BLaER1 (cell line): ENCODE results near the gene GCSH.

Source experiments
- H3K27ac ChIP-seq: shearing (Covaris generic); formaldehyde crosslinking; 2 replicates; pipeline ENCODE4 v1.8.1; 2022
- H3K27me3 ChIP-seq: shearing (Covaris generic); formaldehyde crosslinking; 2 replicates; pipeline ENCODE4 v1.8.1; 2022
- H3K36me3 ChIP-seq: shearing (Covaris generic); formaldehyde crosslinking; 2 replicates; pipeline ENCODE4 v1.8.1; 2022
- H3K4me1 ChIP-seq: shearing (Covaris generic); formaldehyde crosslinking; 2 replicates; pipeline ENCODE4 v1.8.1; 2022
- H3K4me2 ChIP-seq: shearing (Covaris generic); formaldehyde crosslinking; 2 replicates; pipeline ENCODE4 v1.8.1; 2022
- H3K4me3 ChIP-seq: shearing (Covaris generic); formaldehyde crosslinking; 2 replicates; pipeline ENCODE4 v1.8.1; 2022
- H3K9ac ChIP-seq: shearing (Covaris generic); formaldehyde crosslinking; 2 replicates; pipeline ENCODE4 v1.8.1; 2022
- H3K9me3 ChIP-seq: shearing (Covaris generic); formaldehyde crosslinking; 2 replicates; pipeline ENCODE4 v1.8.1; 2022
- H4K20me1 ChIP-seq: shearing (Covaris generic); formaldehyde crosslinking; 2 replicates; pipeline ENCODE4 v1.8.1; 2022
- Cebpa-rat ChIP-seq: shearing (Covaris generic); IDR thresholded peaks from 2 replicates; pipeline ENCODE4 v1.8.1; 2022

Gene GCSH

DNA sequence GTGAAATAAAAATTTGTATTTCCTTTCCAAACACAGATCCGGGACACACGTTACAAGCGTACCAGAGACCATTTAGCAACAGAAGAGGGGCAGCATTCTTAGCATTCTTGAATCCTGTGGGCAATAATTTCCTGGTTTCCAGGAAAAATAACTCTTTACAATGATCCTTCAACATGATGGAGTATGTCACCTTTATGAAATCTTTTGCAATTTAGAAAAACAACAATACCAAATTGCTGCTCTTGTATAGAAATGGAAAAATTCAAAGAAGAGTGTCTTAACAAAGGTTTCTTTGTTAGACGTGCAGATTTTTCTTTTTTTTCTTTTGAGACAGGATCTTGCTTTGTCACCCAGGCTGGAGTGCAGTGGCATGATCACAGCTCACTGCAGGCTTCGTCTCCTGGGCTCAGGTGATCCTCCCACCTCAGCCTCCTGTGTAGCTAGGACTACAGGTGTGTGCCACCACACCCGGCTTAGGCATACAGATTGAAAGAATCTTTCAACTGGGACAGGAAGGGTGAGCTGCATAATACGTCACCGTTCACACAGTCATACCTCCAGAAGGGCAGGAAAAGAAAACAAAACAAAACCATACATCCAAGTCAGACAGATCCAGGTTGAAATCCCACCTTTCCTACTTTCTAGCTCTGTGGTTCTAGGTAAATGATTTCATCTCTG is 10.8 kb upstream of the GCSH start:
- Histone ChIP-seq H3K4me1 (peaks cover 7% of the 10 kb centered on the region; the same call in 1 of the 2 replicates), H3K9me3 (no peaks in the 10 kb centered on the region), H3K27me3 (no peaks in the 10 kb centered on the region), H3K36me3 (no peaks in the 10 kb centered on the region), H3K4me2 (no peak overlapping the region), H3K27ac (no peak overlapping the region), H3K9ac (no peak overlapping the region), H3K4me3 (no peak overlapping the region), H4K20me1 (no peaks in the 10 kb centered on the region)
- no peak for TF ChIP-seq Cebpa-rat

DNA sequence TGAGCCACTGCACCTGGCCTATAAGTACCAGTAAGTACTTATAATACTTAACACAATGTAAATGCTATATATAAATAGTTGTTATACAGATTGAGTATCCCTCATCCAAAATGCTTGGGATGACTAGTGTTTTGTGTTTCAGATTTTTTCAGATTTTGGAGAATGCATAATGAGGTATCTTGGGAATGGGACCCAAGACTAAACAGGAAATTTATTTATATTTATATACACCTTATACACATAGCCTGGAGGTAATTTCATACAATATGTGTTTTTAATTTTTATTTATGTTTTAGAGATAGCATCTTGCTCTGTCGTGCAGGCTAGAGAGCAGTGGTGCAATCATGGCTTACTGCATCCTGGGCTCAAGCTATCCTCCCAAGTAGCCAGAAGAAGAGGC is 9.8 kb upstream of the GCSH start:
- H4K20me1 ChIP-seq = no peaks in the 10 kb centered on the region
- H3K27me3 ChIP-seq = no peaks in the 10 kb centered on the region
- H3K36me3 ChIP-seq = no peaks in the 10 kb centered on the region
- no peak overlapping the region for H3K4me2 ChIP-seq
- H3K4me1 ChIP-seq = peaks cover 7% of the 10 kb centered on the region; the same call in 1 of the 2 replicates
- H3K9me3 ChIP-seq = no peaks in the 10 kb centered on the region
- no peak overlapping the region for H3K4me3 ChIP-seq
- no peak overlapping the region for H3K9ac ChIP-seq
- no peak for TF ChIP-seq Cebpa-rat
- H3K27ac ChIP-seq = no peak overlapping the region

DNA sequence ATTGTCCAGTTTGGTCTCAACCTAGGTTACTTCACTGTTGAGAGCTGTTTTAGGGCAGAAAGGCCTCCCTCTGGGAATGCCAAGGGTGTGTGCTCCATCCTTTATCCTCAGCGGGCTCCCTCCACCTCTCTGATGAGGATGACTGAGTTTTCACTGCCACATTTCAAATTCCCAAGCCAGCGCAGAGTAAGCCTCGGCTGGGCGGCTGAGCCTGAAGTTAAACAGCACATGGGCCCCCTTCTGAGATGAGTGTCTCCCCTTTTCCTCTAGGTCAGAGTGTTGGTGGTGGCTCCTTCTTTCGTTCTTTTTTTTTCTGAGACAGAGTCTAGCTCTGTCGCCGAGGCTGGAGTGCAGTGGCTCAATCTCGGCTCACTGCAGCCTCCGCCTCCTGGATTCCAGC is 5.5 kb upstream of the GCSH start:
- no peaks in the 10 kb centered on the region for H3K9me3 ChIP-seq
- TF ChIP-seq Cebpa-rat = no peak
- no peak overlapping the region for H3K4me3 ChIP-seq

DNA sequence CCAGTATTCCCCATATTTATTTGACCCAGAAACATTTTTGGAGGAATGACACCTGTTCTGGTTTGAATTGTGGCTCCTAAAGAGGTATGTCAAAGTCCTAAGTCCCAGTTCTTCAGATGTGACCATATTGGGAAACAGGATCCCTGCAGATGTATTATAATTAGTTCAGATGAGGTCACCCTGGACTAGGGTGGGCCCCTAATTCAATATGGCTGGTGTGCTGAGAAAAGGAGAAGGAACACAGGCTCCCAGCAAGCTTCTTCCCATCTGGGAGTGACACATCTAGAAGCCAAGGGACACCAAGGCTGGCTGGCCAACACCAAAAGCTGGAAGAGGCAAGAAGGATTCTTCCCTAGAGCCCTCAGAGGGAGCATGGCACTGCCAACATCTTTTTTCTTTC is 3.8 kb upstream of the GCSH start:
- Histone ChIP-seq H3K9ac (no peak overlapping the region), H4K20me1 (no peaks in the 10 kb centered on the region), H3K9me3 (no peaks in the 10 kb centered on the region), H3K4me1 (peaks cover 21% of the 10 kb centered on the region), H3K4me2 (no peak overlapping the region), H3K4me3 (no peak overlapping the region), H3K27me3 (no peaks in the 10 kb centered on the region), H3K36me3 (no peaks in the 10 kb centered on the region), H3K27ac (no peak overlapping the region)
- TF ChIP-seq Cebpa-rat = no peak

More for the DNA sequence above, 5.5 kb upstream of the GCSH start:
- H3K27me3 ChIP-seq = no peaks in the 10 kb centered on the region
- H3K4me1 ChIP-seq = peaks cover 12% of the 10 kb centered on the region
- H4K20me1 ChIP-seq = no peaks in the 10 kb centered on the region
- H3K36me3 ChIP-seq = no peaks in the 10 kb centered on the region
- no peak overlapping the region for H3K27ac ChIP-seq
- no peak overlapping the region for H3K4me2 ChIP-seq
- no peak overlapping the region for H3K9ac ChIP-seq

DNA sequence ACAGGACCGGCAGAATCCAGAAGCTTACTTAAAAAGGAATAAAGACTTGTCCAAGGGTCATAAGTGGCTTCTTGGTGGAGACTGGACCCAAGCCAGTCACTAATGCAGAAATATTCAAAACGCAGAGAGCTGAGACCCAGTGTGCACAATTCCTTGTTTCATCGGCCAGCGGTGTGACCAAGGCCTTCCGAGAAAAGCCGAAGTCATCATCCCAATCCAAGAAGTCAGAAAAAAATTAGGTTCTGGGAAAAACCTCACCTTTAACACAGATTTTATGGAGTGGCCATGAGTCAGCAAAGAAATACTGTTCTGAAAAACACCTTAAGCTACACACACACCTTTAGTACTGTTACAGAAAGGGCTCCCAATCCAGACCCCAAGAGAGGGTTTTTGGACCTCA is 1.0 kb upstream of the GCSH start:
- H3K9me3 ChIP-seq = no peaks in the 10 kb centered on the region
- no peak overlapping the region for H3K27ac ChIP-seq
- no peaks in the 10 kb centered on the region for H3K27me3 ChIP-seq
- H3K36me3 ChIP-seq = peaks cover 2% of the 10 kb centered on the region; the same call in 1 of the 2 replicates
- no peak overlapping the region for H3K4me3 ChIP-seq
- no peak overlapping the region for H3K9ac ChIP-seq
- no peak for TF ChIP-seq Cebpa-rat
- no peaks in the 10 kb centered on the region for H4K20me1 ChIP-seq
- H3K4me1 ChIP-seq = peaks cover 31% of the 10 kb centered on the region
- no peak overlapping the region for H3K4me2 ChIP-seq

DNA sequence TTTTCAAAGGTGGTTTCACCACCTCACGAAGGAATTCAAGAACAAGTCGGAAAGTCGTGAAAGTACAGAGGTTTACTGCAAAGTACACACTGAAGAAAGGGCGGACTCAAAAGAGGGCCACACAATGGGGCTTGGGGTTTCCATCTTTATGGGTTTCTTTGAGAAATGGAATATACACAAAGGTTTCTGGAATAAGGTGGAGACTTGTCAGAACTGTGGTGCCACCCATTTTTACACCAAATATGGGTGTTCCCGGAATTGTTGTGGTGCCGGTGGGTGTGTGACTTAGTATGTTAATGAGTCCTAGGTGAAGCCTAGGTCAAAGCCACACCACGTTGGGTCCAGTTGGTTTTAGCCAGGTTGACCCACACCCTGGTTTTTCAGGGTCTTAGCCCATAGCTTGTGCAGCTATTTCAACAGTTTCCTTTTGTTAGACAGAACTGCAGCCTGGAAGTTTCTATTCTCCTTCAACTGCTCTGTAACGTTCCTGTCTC is 567 bp upstream of the GCSH start:
- peaks cover 31% of the 10 kb centered on the region for H3K4me1 ChIP-seq
- no peak for TF ChIP-seq Cebpa-rat
- no peaks in the 10 kb centered on the region for H3K9me3 ChIP-seq
- no peak overlapping the region for H3K27ac ChIP-seq
- peak overlapping the region; percentile 63 for H3K4me2 ChIP-seq
- H3K4me3 ChIP-seq = peak overlapping the region; percentile 83; the same call in 1 of the 2 replicates
- H4K20me1 ChIP-seq = no peaks in the 10 kb centered on the region
- no peak overlapping the region for H3K9ac ChIP-seq
- H3K36me3 ChIP-seq = peaks cover 5% of the 10 kb centered on the region; the same call in 1 of the 2 replicates
- no peaks in the 10 kb centered on the region for H3K27me3 ChIP-seq

DNA sequence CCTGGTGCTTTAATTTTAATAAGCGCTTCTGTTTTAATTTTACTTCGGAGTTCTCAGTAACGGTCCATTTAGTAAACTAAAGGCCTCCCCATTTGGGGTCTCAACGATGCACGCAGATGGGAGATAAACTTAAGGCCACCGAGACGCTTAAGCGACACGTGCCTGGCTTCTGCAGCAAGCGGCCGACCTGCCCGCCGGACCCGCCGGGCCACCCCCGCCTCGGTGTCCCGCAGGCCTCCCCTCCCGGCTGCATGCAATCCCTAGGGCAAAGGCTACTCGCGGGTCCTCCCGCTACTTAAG is 592 bp downstream of the GCSH start:
- H3K4me3 ChIP-seq = peak overlapping the region; percentile 83
- peak overlapping the region; percentile 74 for H3K27ac ChIP-seq
- peaks cover 31% of the 10 kb centered on the region for H3K4me1 ChIP-seq
- peak overlapping the region; percentile 94 for H3K4me2 ChIP-seq
- no peaks in the 10 kb centered on the region for H3K27me3 ChIP-seq
- peaks cover 8% of the 10 kb centered on the region; the same call in 1 of the 2 replicates for H3K36me3 ChIP-seq
- peak overlapping the region; percentile 79 for H3K9ac ChIP-seq
- peaks cover 1% of the 10 kb centered on the region; the same call in 1 of the 2 replicates for H4K20me1 ChIP-seq
- TF ChIP-seq Cebpa-rat = no peak
- H3K9me3 ChIP-seq = no peaks in the 10 kb centered on the region

DNA sequence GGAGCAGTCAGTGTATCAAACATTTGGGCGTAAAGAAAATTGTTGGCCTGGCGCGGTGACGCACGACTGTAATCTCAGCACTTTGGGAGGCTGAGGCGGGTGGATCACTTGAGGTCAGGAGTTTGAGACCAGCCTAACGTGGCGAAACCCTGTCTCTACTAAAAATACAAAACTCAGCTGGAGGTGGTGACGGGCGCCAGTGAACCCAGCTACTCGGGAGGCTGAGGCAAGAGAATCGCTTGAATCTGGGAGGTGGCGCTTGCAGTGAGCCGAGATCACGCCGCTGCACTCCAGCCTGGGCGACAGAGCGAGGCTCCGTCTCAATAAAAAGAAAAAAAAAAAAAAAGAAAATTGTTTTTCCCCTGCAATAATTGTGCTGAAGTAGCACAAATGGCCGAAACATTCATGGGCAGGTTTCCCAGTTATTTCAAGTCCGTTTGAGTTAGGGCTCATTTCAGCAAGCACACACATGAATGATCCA is 1.4 kb downstream of the GCSH start:
- Histone ChIP-seq H3K4me3 (peak overlapping the region; percentile 83), H3K27me3 (no peaks in the 10 kb centered on the region), H3K27ac (no peak overlapping the region; the same call in 1 of the 2 replicates), H3K4me1 (peaks cover 31% of the 10 kb centered on the region), H3K9ac (no peak overlapping the region; the same call in 1 of the 2 replicates), H3K36me3 (peaks cover 16% of the 10 kb centered on the region), H4K20me1 (peaks cover 8% of the 10 kb centered on the region; the same call in 1 of the 2 replicates), H3K9me3 (no peaks in the 10 kb centered on the region), H3K4me2 (peak overlapping the region; percentile 94)
- TF ChIP-seq Cebpa-rat = no peak

DNA sequence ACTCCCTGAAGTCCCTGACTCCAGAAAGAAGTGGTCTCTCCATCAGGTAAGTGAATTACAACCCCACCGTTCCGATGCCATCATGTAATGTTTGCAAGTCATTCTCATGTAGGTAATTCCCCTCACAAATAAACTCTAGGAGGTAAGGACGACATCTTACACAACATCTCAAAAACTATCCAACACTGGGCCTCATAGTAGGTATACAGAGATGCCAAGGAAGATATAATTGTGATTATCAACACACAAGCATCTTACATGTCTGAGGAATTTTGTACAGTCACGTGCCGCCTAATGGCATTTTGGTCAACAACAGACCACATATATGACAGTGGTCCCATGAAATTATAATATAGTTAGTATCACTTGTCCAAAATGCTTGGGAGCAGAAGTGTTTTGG is 7.4 kb downstream of the GCSH start:
- Histone ChIP-seq H3K27me3 (no peaks in the 10 kb centered on the region), H3K27ac (no peak overlapping the region)
- no peak for TF ChIP-seq Cebpa-rat

DNA sequence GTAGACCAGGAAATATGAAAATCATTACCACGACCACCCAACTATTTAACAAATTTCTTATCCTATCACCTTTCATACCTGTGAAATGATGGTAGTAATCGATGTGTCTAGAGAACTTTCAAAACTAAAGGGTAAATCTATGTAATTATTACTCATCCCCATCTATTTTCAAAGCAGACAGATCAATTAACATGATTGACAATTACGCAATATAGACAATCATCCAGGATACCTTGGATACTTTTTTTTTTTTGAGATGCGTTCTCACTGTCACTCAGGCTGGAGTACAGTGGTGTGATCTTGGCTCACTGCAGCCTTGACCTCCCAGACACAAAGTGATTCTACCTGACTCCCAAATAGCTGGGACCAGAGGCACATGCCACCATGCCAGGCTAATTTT is 15.2 kb downstream of the GCSH start:
- Histone ChIP-seq H4K20me1 (no peaks in the 10 kb centered on the region), H3K27me3 (no peaks in the 10 kb centered on the region), H3K9ac (no peak overlapping the region), H3K36me3 (peaks cover 16% of the 10 kb centered on the region), H3K27ac (no peak overlapping the region), H3K4me2 (no peak overlapping the region), H3K4me1 (peaks cover 15% of the 10 kb centered on the region), H3K9me3 (no peaks in the 10 kb centered on the region), H3K4me3 (no peak overlapping the region)
- 0 out of 2 replicates have a peak, but pooled peaks have one; percentile 37 for TF ChIP-seq Cebpa-rat

More for the DNA sequence above, 7.4 kb downstream of the GCSH start:
- H3K4me1 ChIP-seq = peaks cover 6% of the 10 kb centered on the region; the same call in 1 of the 2 replicates
- no peaks in the 10 kb centered on the region for H3K9me3 ChIP-seq
- H3K9ac ChIP-seq = no peak overlapping the region
- no peak overlapping the region for H3K4me3 ChIP-seq
- H3K4me2 ChIP-seq = no peak overlapping the region
- peaks cover 25% of the 10 kb centered on the region for H4K20me1 ChIP-seq
- H3K36me3 ChIP-seq = peaks cover 47% of the 10 kb centered on the region
